ENCODE results near the gene TTC23.

Gene TTC23

GRCh38 chr15:99249270-99249841 lies at the start of gene TTC23:
Gene TTC23, minus strand, starts transcription at chr15:99249581. Its CDS starts 20,869 bp downstream, at chr15:99228712.
- no peak for DNase-seq

- no peak for DNase-seq
These were observed 47.0 kb upstream of the TTC23 start for GRCh38 chr15:99296386-99296785.

GRCh38 chr15:99295840-99296239 lies 46.5 kb upstream of the TTC23 start:
- DNase-seq = no peak

GRCh38 chr15:99291643-99292042 lies 42.3 kb upstream of the TTC23 start:
- DNase-seq = no peak

GRCh38 chr15:99283717-99284116 lies 34.3 kb upstream of the TTC23 start:
- no peak for DNase-seq

- no peak for DNase-seq
These were observed 33.2 kb upstream of the TTC23 start for GRCh38 chr15:99282586-99282985.

- DNase-seq = no peak
These were observed 32.7 kb upstream of the TTC23 start for GRCh38 chr15:99282121-99282520.

GRCh38 chr15:99279827-99280226 lies 30.4 kb upstream of the TTC23 start:
- DNase-seq = no peak

GRCh38 chr15:99279290-99279689 lies 29.9 kb upstream of the TTC23 start:
- no peak for DNase-seq

- no peak for DNase-seq
These were observed 26.2 kb upstream of the TTC23 start for GRCh38 chr15:99275525-99276128.

GRCh38 chr15:99275061-99275460 lies 25.7 kb upstream of the TTC23 start:
- DNase-seq = no peak

GRCh38 chr15:99273801-99274200 lies 24.4 kb upstream of the TTC23 start:
- no peak for DNase-seq

- no peak for DNase-seq
These were observed 19.1 kb upstream of the TTC23 start for GRCh38 chr15:99268431-99268830.

- no peak for DNase-seq
These were observed 18.6 kb upstream of the TTC23 start for GRCh38 chr15:99267957-99268356.

GRCh38 chr15:99265541-99266070 lies 16.2 kb upstream of the TTC23 start:
- DNase-seq = no peak

- DNase-seq = no peak
These were observed 14.7 kb upstream of the TTC23 start for GRCh38 chr15:99264125-99264524.

GRCh38 chr15:99257107-99257750 lies 7.8 kb upstream of the TTC23 start:
- DNase-seq = no peak

- DNase-seq = no peak
These were observed 4.2 kb upstream of the TTC23 start for GRCh38 chr15:99253381-99254090.

GRCh38 chr15:99252326-99252725 lies 2.9 kb upstream of the TTC23 start:
- no peak for DNase-seq

- peak; percentile 99 for DNase-seq
These were observed 1.8 kb upstream of the TTC23 start, which contains the start of gene LRRC28 for GRCh38 chr15:99250857-99251841. Gene LRRC28, plus strand, starts transcription at chr15:99251481. Its CDS starts 4,477 bp downstream, at chr15:99255958.

- no peak for DNase-seq
These were observed 1.1 kb upstream of the TTC23 start for GRCh38 chr15:99250494-99250856.

- DNase-seq = no peak
These were observed 620 bp upstream of the TTC23 start for GRCh38 chr15:99250001-99250400.

All from COR-L47 (cell line).